AG04450 (cell line): ENCODE measurements around the gene RHOV. TPM values are rescaled to one million over a fixed set of nuclear protein-coding genes. Genes with fewer than 3 reads are reported as not detected.

Experiments used
- CTCF ChIA-PET: fragments of 300-600, 350-600 bp; formaldehyde crosslinking; extraction: SDS; loops from one replicate; lab custom pipeline; 2022; ENCODE audit warnings: antibody characterized with exemption, inconsistent platforms; lab: Charles Lee
- POLR2A ChIA-PET: fragments of 350-600 bp; formaldehyde crosslinking; extraction: SDS; loops from one replicate; lab custom pipeline; 2021; ENCODE audit warnings: antibody characterized with exemption, inconsistent platforms; lab: Yijun Ruan, JAX
- DNase-seq: peaks from one replicate; pipeline ENCODE4 v3.0.0-alpha.2; 2011; ENCODE audit warnings: low read depth, low spot score
- H3K27ac ChIP-seq: one replicate; pipeline ENCODE4 v1.5.1; 2012; ENCODE audit warnings: low read depth, low read length, control low read depth
- H3K27me3 ChIP-seq: one replicate; pipeline ENCODE4 v1.6.0; 2012; ENCODE audit warnings: low read length; ENCODE audit not compliant: control insufficient read depth, insufficient read depth
- H3K4me3 ChIP-seq: 2 replicates; pipeline ENCODE4 v1.5.1; 2011; ENCODE audit warnings: mild to moderate bottlenecking, low read depth, low read length, control low read depth
- H3K9me3 ChIP-seq: 2 replicates; pipeline ENCODE4 v1.5.1; 2012; ENCODE audit warnings: low read length; ENCODE audit not compliant: control insufficient read depth, insufficient read depth
- CTCF ChIP-seq: IDR thresholded peaks from 2 replicates; pipeline ENCODE4 v1.5.1; 2011; ENCODE audit warnings: low read depth, low read length, control low read depth, inconsistent platforms
- polyA plus RNA-seq: library from polyadenylated mRNA; depleted of rRNA; stranded (reverse); fragments of >200 nt; gene quantifications from 2 replicates; pipeline ENCODE4 v1.2.3, GENCODE V29; 2011

Gene RHOV
- polyA plus RNA-seq, 1 experiment: 0.04 TPM

GRCh38 chr15:40875991-40876730 is 2.1 kb upstream of the RHOV start:
- Histone ChIP-seq H3K27me3 (peaks cover 9% of the 10 kb centered on the region), H3K27ac (no peak overlapping the region), H3K4me3 (no peak overlapping the region), H3K9me3 (no peaks in the 10 kb centered on the region)
- no peak for DNase-seq
- POLR2A ChIA-PET: no interaction called here
- TF ChIP-seq CTCF: no peak
- CTCF ChIA-PET: interaction anchor here (1.0 to 1.7 kb wide), 3 partner anchors 16 to 19 kb away, joined by 5 to 7 read pairs (median 5); no protein-coding TSS in a partner anchor

GRCh38 chr15:40872791-40873693 is 992 bp downstream of the RHOV start:
- ChIA-PET POLR2A (no interaction called here), CTCF (interaction anchor here (0.7 to 2.5 kb wide), 6 partner anchors 9 to 80 kb away, joined by 3 to 9 read pairs (median 3); partner anchors contain the start of gene VPS18)
- peaks cover 12% of the 10 kb centered on the region for H3K27me3 ChIP-seq
- no peaks in the 10 kb centered on the region for H3K9me3 ChIP-seq
- no peak for DNase-seq
- no peak overlapping the region for H3K27ac ChIP-seq
- TF ChIP-seq CTCF: no peak
- H3K4me3 ChIP-seq: peak overlapping the region; percentile 58

GRCh38 chr15:40871749-40872617 is 2.1 kb downstream of the RHOV start:
- peaks cover 12% of the 10 kb centered on the region for H3K27me3 ChIP-seq
- H3K9me3 ChIP-seq: no peaks in the 10 kb centered on the region
- no peak for TF ChIP-seq CTCF
- CTCF ChIA-PET: interaction anchor here (0.6 to 2.5 kb wide), 3 partner anchors 20 to 988 kb away, joined by 3 to 9 read pairs (median 6); partner anchors contain the start of gene VPS18
- no peak overlapping the region for H3K27ac ChIP-seq
- DNase-seq: no peak
- H3K4me3 ChIP-seq: no peak overlapping the region
- POLR2A ChIA-PET: interaction anchor here (0.6 kb wide), 1 partner anchor 14 kb away, joined by 3 read pairs; no protein-coding TSS in a partner anchor

GRCh38 chr15:40870716-40871115 is 3.3 kb downstream of the RHOV start:
- TF ChIP-seq CTCF: no peak
- POLR2A ChIA-PET: interaction anchor here (0.6 kb wide), 1 partner anchor 542 kb away, joined by 9 read pairs; no protein-coding TSS in a partner anchor
- DNase-seq: no peak

More at GRCh38 chr15:40870716-40871115, 3.3 kb downstream of the RHOV start:
- Histone ChIP-seq H3K4me3 (no peak overlapping the region), H3K27me3 (peaks cover 12% of the 10 kb centered on the region), H3K9me3 (no peaks in the 10 kb centered on the region), H3K27ac (no peak overlapping the region)
- CTCF ChIA-PET: interaction anchor here (1.4 to 2.5 kb wide), 2 partner anchors 21 to 23 kb away, joined by 6 to 9 read pairs; partner anchors contain the start of gene VPS18
